ENCODE results near the gene SH3BP5. TPM values are rescaled to one million over a fixed set of nuclear protein-coding genes. Genes with fewer than 3 reads are reported as not detected.

SH3BP5 gene
- total and polyA plus RNA-seq, 12 donors: 6.7 to 22.4 (median 9.8) TPM

DNA sequence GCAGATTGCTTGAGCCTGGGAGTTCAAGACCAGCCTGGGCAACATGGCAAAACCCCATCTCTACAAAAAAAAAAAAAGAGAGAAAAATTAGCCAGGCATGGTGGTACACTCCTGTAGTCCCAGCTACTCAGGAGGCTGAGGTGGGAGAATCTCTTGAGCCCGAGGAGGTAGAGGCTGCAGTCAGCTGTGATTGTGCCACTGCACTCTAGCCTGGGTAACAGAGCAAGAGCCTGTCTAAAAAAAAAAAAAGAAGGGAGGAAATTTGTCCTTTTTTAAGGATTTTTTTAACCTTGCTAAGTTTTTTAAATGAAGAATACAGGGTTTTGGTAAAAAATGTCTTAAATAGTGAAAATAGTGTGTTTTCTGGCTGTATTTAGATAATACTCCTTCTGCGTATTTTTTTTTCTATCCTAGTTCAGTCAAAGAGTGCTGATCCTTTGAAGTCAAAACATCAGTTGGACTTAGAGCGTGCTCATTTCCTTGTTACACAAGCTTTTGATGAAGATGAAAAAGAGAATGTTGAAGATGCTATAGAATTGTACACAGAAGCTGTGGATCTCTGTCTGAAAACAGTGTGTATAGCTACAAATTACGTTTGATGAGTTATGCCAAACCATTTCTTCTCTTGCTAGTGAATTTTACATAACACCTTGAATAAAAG, 115.2 kb downstream of the SH3BP5 start:
- H3K9me3 ChIP-seq: no peaks in the 10 kb centered on the region
- H3K27ac ChIP-seq: peak overlapping the region in 2 of 10 donors; percentile 31 to 47
- intact Hi-C loops (cut with DNase I): loop anchor here in 2 of 10 donors (5.0 kb wide), 1 partner anchor 40 kb away; no protein-coding TSS in a partner anchor
- H3K4me1 ChIP-seq: peaks cover 0 to 34% (median 25%) of the 10 kb centered on the region in 9 donors
- DNase-seq: no peak
- TF ChIP-seq, protein P1, sequence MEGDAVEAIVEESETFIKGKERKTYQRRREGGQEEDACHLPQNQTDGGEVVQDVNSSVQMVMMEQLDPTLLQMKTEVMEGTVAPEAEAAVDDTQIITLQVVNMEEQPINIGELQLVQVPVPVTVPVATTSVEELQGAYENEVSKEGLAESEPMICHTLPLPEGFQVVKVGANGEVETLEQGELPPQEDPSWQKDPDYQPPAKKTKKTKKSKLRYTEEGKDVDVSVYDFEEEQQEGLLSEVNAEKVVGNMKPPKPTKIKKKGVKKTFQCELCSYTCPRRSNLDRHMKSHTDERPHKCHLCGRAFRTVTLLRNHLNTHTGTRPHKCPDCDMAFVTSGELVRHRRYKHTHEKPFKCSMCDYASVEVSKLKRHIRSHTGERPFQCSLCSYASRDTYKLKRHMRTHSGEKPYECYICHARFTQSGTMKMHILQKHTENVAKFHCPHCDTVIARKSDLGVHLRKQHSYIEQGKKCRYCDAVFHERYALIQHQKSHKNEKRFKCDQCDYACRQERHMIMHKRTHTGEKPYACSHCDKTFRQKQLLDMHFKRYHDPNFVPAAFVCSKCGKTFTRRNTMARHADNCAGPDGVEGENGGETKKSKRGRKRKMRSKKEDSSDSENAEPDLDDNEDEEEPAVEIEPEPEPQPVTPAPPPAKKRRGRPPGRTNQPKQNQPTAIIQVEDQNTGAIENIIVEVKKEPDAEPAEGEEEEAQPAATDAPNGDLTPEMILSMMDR (IDR thresholded peaks at IDR 0.05): no peak
- H3K4me3 ChIP-seq: no peak overlapping the region
- H3K27me3 ChIP-seq: no peaks in the 10 kb centered on the region
- WGBS, 2 donors: 94 to 98% methylated on average over 4 of the region's 4 CpGs
- no peak for ATAC-seq
- peaks cover 0 to 100% (median 38%) of the 10 kb centered on the region in 9 donors for H3K36me3 ChIP-seq

DNA sequence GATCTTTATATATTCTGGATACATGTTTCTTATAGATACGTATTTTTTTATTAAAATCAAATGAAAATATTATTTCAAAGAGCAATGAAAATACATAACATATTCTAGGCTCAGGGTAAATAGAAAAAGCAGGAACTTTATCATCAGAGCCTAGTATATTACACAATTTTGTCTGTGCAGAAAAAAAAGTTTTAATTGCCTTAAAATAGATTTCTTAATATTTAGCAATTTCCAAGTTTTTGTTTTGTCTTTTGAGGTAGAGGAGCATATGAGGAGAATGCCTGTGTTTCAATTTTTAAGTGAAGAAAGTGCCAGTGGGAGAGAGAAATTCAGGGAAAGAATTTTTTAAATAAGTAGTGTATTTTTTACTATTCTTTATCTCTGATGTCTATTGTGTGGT, 115.9 kb downstream of the SH3BP5 start:
- H3K27me3 ChIP-seq: no peaks in the 10 kb centered on the region
- intact Hi-C loops (cut with DNase I): loop anchor here in 2 of 10 donors (5.0 kb wide), 1 partner anchor 41 kb away; no protein-coding TSS in a partner anchor

DNA sequence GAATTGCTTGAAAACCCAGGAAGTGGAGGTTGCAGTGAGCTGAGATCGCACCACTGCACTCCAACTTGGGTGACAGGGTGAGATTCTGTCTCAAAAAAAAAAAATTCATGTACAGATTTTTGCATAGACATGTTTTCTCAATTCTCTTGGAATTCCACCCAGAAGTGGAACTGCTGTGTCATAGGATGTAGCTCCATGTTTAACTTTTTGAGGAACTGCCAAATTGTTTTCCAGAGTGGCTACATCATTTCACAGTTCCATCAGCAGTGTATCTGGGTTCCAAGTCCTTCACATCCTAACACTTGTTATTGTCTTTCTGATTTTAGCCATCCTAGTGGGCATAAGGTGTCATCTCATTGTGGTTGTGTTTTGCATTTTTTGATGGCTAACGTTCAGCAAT, 116.4 kb downstream of the SH3BP5 start:
- TF ChIP-seq, protein P1 (IDR thresholded peaks at IDR 0.05): no peak
- Histone ChIP-seq H3K4me3 (no peak overlapping the region), H3K27ac (no peak overlapping the region), H3K36me3 (peaks cover 0 to 100% (median 26%) of the 10 kb centered on the region in 9 donors), H3K4me1 (peaks cover 0 to 40% (median 25%) of the 10 kb centered on the region in 9 donors), H3K27me3 (no peaks in the 10 kb centered on the region), H3K9me3 (no peaks in the 10 kb centered on the region)
- ATAC-seq (no peak), DNase-seq (no peak)
- intact Hi-C loops (cut with DNase I): loop anchor here in 2 of 10 donors (5.0 kb wide), 1 partner anchor 41 kb away; no protein-coding TSS in a partner anchor
- WGBS, 2 donors: 82 to 90% methylated on average over 2 of the region's 2 CpGs

More for the DNA sequence above, 115.9 kb downstream of the SH3BP5 start:
- ATAC-seq (no peak), DNase-seq (no peak)
- H3K4me1 ChIP-seq: peaks cover 0 to 36% (median 25%) of the 10 kb centered on the region in 9 donors
- H3K9me3 ChIP-seq: no peaks in the 10 kb centered on the region
- no peak overlapping the region for H3K4me3 ChIP-seq
- H3K27ac ChIP-seq: no peak overlapping the region
- TF ChIP-seq, protein P1 (IDR thresholded peaks at IDR 0.05): no peak
- H3K36me3 ChIP-seq: peaks cover 0 to 100% (median 31%) of the 10 kb centered on the region in 9 donors
- 98 to 99% methylated on average over 1 of the region's 1 CpG for WGBS, 2 donors

DNA sequence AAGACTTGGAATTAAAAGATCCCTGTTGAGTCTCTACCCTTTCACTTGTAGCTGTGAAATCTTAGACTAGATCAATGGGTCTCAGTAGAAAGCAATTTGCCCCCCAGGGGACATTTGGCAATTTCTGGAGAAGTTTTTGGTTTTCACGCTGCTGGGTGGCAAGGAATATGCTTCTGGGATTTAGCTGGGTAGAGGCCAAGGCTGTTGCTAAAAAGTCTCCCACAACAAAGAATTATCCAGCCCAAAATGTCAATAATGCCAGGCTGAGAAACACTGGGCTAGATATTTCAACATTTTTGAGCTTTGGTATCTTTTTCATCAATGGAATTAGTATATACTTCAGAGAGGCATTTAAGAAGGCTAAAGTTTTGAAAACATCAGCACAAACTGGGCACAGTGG, 117.6 kb downstream of the SH3BP5 start:
- peaks cover 0 to 99% (median 20%) of the 10 kb centered on the region in 9 donors for H3K36me3 ChIP-seq
- TF ChIP-seq, protein P1 (IDR thresholded peaks at IDR 0.05): no peak
- DNase-seq (no peak), ATAC-seq (no peak)
- no peak overlapping the region for H3K4me3 ChIP-seq
- 95 to 100% methylated on average over 1 of the region's 1 CpG for WGBS, 2 donors
- no peaks in the 10 kb centered on the region for H3K27me3 ChIP-seq
- intact Hi-C loops (cut with DNase I): loop anchor here in 2 of 10 donors (5.0 kb wide), 1 partner anchor 43 kb away; no protein-coding TSS in a partner anchor
- no peak overlapping the region for H3K27ac ChIP-seq
- H3K9me3 ChIP-seq: no peaks in the 10 kb centered on the region
- H3K4me1 ChIP-seq: peaks cover 0 to 49% (median 25%) of the 10 kb centered on the region in 9 donors
